ENCODE data around the gene C10orf105. TPM values are rescaled to one million over a fixed set of nuclear protein-coding genes. Genes with fewer than 3 reads are reported as not detected.

The C10orf105 gene
- total RNA-seq, 4 donors from 2014 or later, result 0.07 to 1.2 TPM; not detected in 2

GRCh38 chr10:71671994-71672946 is 47.3 kb downstream of the C10orf105 start:
- Histone ChIP-seq H3K9me3 (no peaks in the 10 kb centered on the region), H3K27ac (no peak overlapping the region), H3K27me3 (no peaks in the 10 kb centered on the region), H3K36me3 (no peaks in the 10 kb centered on the region), H3K4me3 (no peak overlapping the region), H3K4me1 (no peaks in the 10 kb centered on the region)
- TF ChIP-seq CTCF (IDR thresholded peaks at IDR 0.05) (no peak), POLR2A (IDR thresholded peaks at IDR 0.05) (no peak)
- intact Hi-C loops (cut with DNase I; ENCODE audit: low total_unique reads), result no loop called here
- no peak for DNase-seq

GRCh38 chr10:71667387-71667752 is 52.2 kb downstream of the C10orf105 start:
- Histone ChIP-seq H3K4me1 (no peaks in the 10 kb centered on the region), H3K4me3 (no peak overlapping the region), H3K27me3 (no peaks in the 10 kb centered on the region), H3K27ac (no peak overlapping the region), H3K9me3 (no peaks in the 10 kb centered on the region), H3K36me3 (no peaks in the 10 kb centered on the region)
- TF ChIP-seq POLR2A (IDR thresholded peaks at IDR 0.05), result no peak
- no peak for TF ChIP-seq CTCF (IDR thresholded peaks at IDR 0.05)
- no peak for DNase-seq
- intact Hi-C loops (cut with DNase I; ENCODE audit: low total_unique reads), result no loop called here

GRCh38 chr10:71666639-71667386 is 52.8 kb downstream of the C10orf105 start:
- TF ChIP-seq POLR2A (IDR thresholded peaks at IDR 0.05), result no peak
- no peak for TF ChIP-seq CTCF (IDR thresholded peaks at IDR 0.05)
- H3K27ac ChIP-seq, result no peak overlapping the region
- no peaks in the 10 kb centered on the region for H3K36me3 ChIP-seq
- no peaks in the 10 kb centered on the region for H3K27me3 ChIP-seq
- intact Hi-C loops (cut with DNase I; ENCODE audit: low total_unique reads), result no loop called here
- H3K9me3 ChIP-seq, result no peaks in the 10 kb centered on the region
- H3K4me3 ChIP-seq, result no peak overlapping the region
- no peaks in the 10 kb centered on the region for H3K4me1 ChIP-seq
- no peak for DNase-seq

GRCh38 chr10:71665456-71665855 is 54.1 kb downstream of the C10orf105 start:
- no peak overlapping the region for H3K27ac ChIP-seq
- no peaks in the 10 kb centered on the region for H3K36me3 ChIP-seq
- no peaks in the 10 kb centered on the region for H3K4me1 ChIP-seq
- intact Hi-C loops (cut with DNase I; ENCODE audit: low total_unique reads), result no loop called here
- TF ChIP-seq POLR2A (IDR thresholded peaks at IDR 0.05) (no peak), CTCF (IDR thresholded peaks at IDR 0.05) (no peak)
- DNase-seq, result no peak
- H3K4me3 ChIP-seq, result no peak overlapping the region
- no peaks in the 10 kb centered on the region for H3K9me3 ChIP-seq
- H3K27me3 ChIP-seq, result no peaks in the 10 kb centered on the region

- Histone ChIP-seq H3K4me3 (no peak overlapping the region), H3K9me3 (no peaks in the 10 kb centered on the region), H3K27ac (no peak overlapping the region), H3K4me1 (no peaks in the 10 kb centered on the region), H3K36me3 (no peaks in the 10 kb centered on the region), H3K27me3 (no peaks in the 10 kb centered on the region)
- DNase-seq, result no peak
- TF ChIP-seq CTCF (IDR thresholded peaks at IDR 0.05) (no peak), POLR2A (IDR thresholded peaks at IDR 0.05) (no peak)
- intact Hi-C loops (cut with DNase I; ENCODE audit: low total_unique reads), result no loop called here
Observed at GRCh38 chr10:71664585-71664984, 55.0 kb downstream of the C10orf105 start.

Data from uterus (tissue), 4 donors.